Measurements from ENCODE around the gene VGF.
"Not testable (repeated sequence)": the region's sequence is repeated elsewhere in the genome, so short reads cannot be mapped to it uniquely, and the experiment has no call there.

Gene VGF
- total RNA-seq, result 0 to 0.04 (median 0) reads per million in 18 experiments

- DNase-seq, result peak; percentile 96 to 98
These were observed at the start of gene VGF for GRCh38 chr7:101165075-101165957. Gene VGF (minus strand): TSS chr7:101165569. CDS start chr7:101164843, 726 bp downstream.

- DNase-seq, result no peak
These were observed 46.6 kb upstream of the VGF start for GRCh38 chr7:101212014-101212413.

GRCh38 chr7:101211501-101211900 lies 46.1 kb upstream of the VGF start:
- DNase-seq, result no peak

GRCh38 chr7:101210143-101210542 lies 44.8 kb upstream of the VGF start:
- DNase-seq, result no peak

GRCh38 chr7:101208794-101209193 lies 43.4 kb upstream of the VGF start:
- DNase-seq, result no peak

- no peak for DNase-seq
These were observed 42.1 kb upstream of the VGF start for GRCh38 chr7:101207459-101207858.

- no peak for DNase-seq
These were observed 41.3 kb upstream of the VGF start for GRCh38 chr7:101206665-101207042.

- DNase-seq, result no peak
These were observed 40.7 kb upstream of the VGF start for GRCh38 chr7:101205901-101206664.

- DNase-seq, result peak; percentile 74 to 77
These were observed 38.7 kb upstream of the VGF start for GRCh38 chr7:101203740-101204738.

- DNase-seq, result no peak
These were observed 37.2 kb upstream of the VGF start for GRCh38 chr7:101202603-101202918.

- no peak for DNase-seq
These were observed 36.6 kb upstream of the VGF start for GRCh38 chr7:101201695-101202602.

GRCh38 chr7:101200862-101201599 lies 35.7 kb upstream of the VGF start, which contains the start of gene MOGAT3:
Gene MOGAT3 (minus strand): TSS chr7:101201036. CDS start chr7:101200854, 182 bp downstream.
- DNase-seq, result peak in 1 of 2 donors; percentile 12

GRCh38 chr7:101200504-101200861 lies 35.1 kb upstream of the VGF start:
- no peak for DNase-seq

GRCh38 chr7:101199522-101199921 lies 34.2 kb upstream of the VGF start:
- DNase-seq, result not testable (repeated sequence)

GRCh38 chr7:101198476-101198875 lies 33.1 kb upstream of the VGF start:
- no peak for DNase-seq

GRCh38 chr7:101197991-101198390 lies 32.6 kb upstream of the VGF start:
- no peak for DNase-seq

- DNase-seq, result no peak
These were observed 30.5 kb upstream of the VGF start for GRCh38 chr7:101195884-101196283.

- no peak for DNase-seq
These were observed 23.7 kb upstream of the VGF start for GRCh38 chr7:101189109-101189508.

GRCh38 chr7:101186844-101187428 lies 21.6 kb upstream of the VGF start:
- peak; percentile 56 to 72 for DNase-seq

GRCh38 chr7:101186194-101186593 lies 20.8 kb upstream of the VGF start:
- DNase-seq, result no peak
